Measurements from ENCODE around the gene CCDC28A.

CCDC28A gene

DNA sequence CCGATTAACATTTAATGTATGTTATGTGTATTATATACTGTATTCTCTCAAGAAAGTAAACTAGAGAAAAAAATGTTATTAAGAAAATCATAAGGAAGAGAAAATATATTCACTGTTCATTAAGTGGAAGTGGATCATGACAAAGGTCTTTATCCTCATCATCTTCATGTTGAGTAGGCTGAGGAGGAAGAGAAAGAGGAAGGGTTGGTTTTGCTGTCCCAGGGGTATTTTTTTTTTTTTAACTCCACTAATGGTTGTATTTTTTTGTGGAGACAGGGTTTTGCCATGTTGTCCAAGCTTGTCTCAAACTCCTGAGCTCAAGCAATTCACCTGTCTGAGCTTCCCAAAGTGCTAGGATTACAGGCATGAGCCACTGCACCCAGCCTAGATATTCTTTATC is 33.3 kb downstream of the CCDC28A start:
- Histone ChIP-seq H3K14ac (ENCODE audit: low read length) (no peak overlapping the region), H4K12ac (ENCODE audit: low read depth, low read length) (no peak overlapping the region), H3K23ac (ENCODE audit: low read length) (no peak overlapping the region), H2BK5ac (ENCODE audit: low read depth, low read length, poor library complexity) (no peak overlapping the region), H2AK5ac (ENCODE audit: low read length) (no peak overlapping the region), H3K4ac (ENCODE audit: low read depth, low read length) (no peak overlapping the region), H3K27me3 (ENCODE audit: insufficient read depth, low read length) (no peaks in the 10 kb centered on the region), H3K4me3 (ENCODE audit: low read depth, low read length) (no peak overlapping the region), H3K79me1 (ENCODE audit: low read length) (no peaks in the 10 kb centered on the region), H4K8ac (ENCODE audit: low read depth, low read length) (no peak overlapping the region), H2BK12ac (ENCODE audit: low read length) (no peak overlapping the region), H2BK120ac (ENCODE audit: insufficient read depth, low read length, poor library complexity) (no peak overlapping the region), H2AFZ (ENCODE audit: insufficient read depth, low read length, poor library complexity) (no peak overlapping the region), H3K27ac (ENCODE audit: low read depth, low read length) (no peak overlapping the region), H3K4me2 (ENCODE audit: low read length) (no peak overlapping the region), H3K4me1 (ENCODE audit: control insufficient read depth in 1 of 2, insufficient read depth in 2 of 2, low read length in 2 of 2) (no peaks in the 10 kb centered on the region), H3K9me3 (ENCODE audit: insufficient read depth, low read depth, low read length) (peaks cover 2% of the 10 kb centered on the region), H3K18ac (ENCODE audit: low read length) (no peak overlapping the region), H4K91ac (ENCODE audit: low read depth, low read length) (no peak overlapping the region), H3K9ac (ENCODE audit: low read length) (no peak overlapping the region), H3K79me2 (ENCODE audit: control insufficient read depth, insufficient read depth, low read length, poor library complexity) (no peaks in the 10 kb centered on the region), H3K36me3 (ENCODE audit: control insufficient read depth in 1 of 2, insufficient read depth in 2 of 2, low read length in 2 of 2) (no peaks in the 10 kb centered on the region)
- DNase-seq, result no peak
- no CpG with 5 or more reads among the region's 1 CpG for WGBS (ENCODE audit: extremely low coverage, insufficient coverage, insufficient read length)

DNA sequence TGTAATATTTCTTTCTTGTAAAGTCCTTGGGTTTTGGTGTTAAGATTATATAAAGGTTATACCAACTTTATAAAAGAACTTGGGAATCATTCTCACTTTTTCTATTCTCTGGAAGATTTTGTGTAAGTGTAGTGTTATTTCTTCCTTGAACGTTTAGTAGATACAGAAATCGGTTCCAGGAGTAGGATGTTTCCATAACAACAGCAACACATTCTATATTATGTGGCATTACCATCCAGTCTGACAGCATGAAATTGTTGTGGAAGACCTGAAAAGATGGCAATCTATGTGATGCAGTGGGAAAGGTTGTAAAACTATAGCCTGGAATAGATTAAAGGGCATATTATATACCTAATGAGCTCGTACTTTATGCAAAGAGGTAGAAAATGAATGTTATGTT is 36.1 kb downstream of the CCDC28A start:
- no peak overlapping the region for H3K14ac ChIP-seq (ENCODE audit: low read length)
- no peak overlapping the region for H2BK12ac ChIP-seq (ENCODE audit: low read length)
- H3K9me3 ChIP-seq (ENCODE audit: insufficient read depth, low read depth, low read length), result peaks cover 2% of the 10 kb centered on the region
- no peak overlapping the region for H3K4ac ChIP-seq (ENCODE audit: low read depth, low read length)
- H4K8ac ChIP-seq (ENCODE audit: low read depth, low read length), result no peak overlapping the region
- no peaks in the 10 kb centered on the region for H3K27me3 ChIP-seq (ENCODE audit: insufficient read depth, low read length)
- peaks cover 5% of the 10 kb centered on the region in 2 experiments for H3K4me1 ChIP-seq (ENCODE audit: control insufficient read depth in 1 of 2, insufficient read depth in 2 of 2, low read length in 2 of 2)
- H3K79me2 ChIP-seq (ENCODE audit: control insufficient read depth, insufficient read depth, low read length, poor library complexity), result no peaks in the 10 kb centered on the region
- H3K18ac ChIP-seq (ENCODE audit: low read length), result no peak overlapping the region
- H3K27ac ChIP-seq (ENCODE audit: low read depth, low read length), result no peak overlapping the region
- H4K91ac ChIP-seq (ENCODE audit: low read depth, low read length), result no peak overlapping the region
- H2BK5ac ChIP-seq (ENCODE audit: low read depth, low read length, poor library complexity), result no peak overlapping the region
- H3K36me3 ChIP-seq (ENCODE audit: control insufficient read depth in 1 of 2, insufficient read depth in 2 of 2, low read length in 2 of 2), result no peaks in the 10 kb centered on the region
- H4K12ac ChIP-seq (ENCODE audit: low read depth, low read length), result no peak overlapping the region
- no peak overlapping the region for H3K4me2 ChIP-seq (ENCODE audit: low read length)
- no peak overlapping the region for H3K4me3 ChIP-seq (ENCODE audit: low read depth, low read length)
- no peak overlapping the region for H2BK120ac ChIP-seq (ENCODE audit: insufficient read depth, low read length, poor library complexity)
- H2AFZ ChIP-seq (ENCODE audit: insufficient read depth, low read length, poor library complexity), result no peak overlapping the region
- no peak overlapping the region for H2AK5ac ChIP-seq (ENCODE audit: low read length)
- H3K79me1 ChIP-seq (ENCODE audit: low read length), result peaks cover 8% of the 10 kb centered on the region
- H3K23ac ChIP-seq (ENCODE audit: low read length), result no peak overlapping the region
- no peak overlapping the region for H3K9ac ChIP-seq (ENCODE audit: low read length)
- DNase-seq, result no peak
- no CpG with 5 or more reads among the region's 3 CpGs for WGBS (ENCODE audit: extremely low coverage, insufficient coverage, insufficient read length)

- Histone ChIP-seq H3K4me1 (ENCODE audit: control insufficient read depth in 1 of 2, insufficient read depth in 2 of 2, low read length in 2 of 2) (peaks cover 5 to 7% of the 10 kb centered on the region in 2 experiments), H3K9ac (ENCODE audit: low read length) (no peak overlapping the region), H3K27ac (ENCODE audit: low read depth, low read length) (no peak overlapping the region), H3K79me1 (ENCODE audit: low read length) (peaks cover 9% of the 10 kb centered on the region), H3K23ac (ENCODE audit: low read length) (no peak overlapping the region), H2BK12ac (ENCODE audit: low read length) (no peak overlapping the region), H2AFZ (ENCODE audit: insufficient read depth, low read length, poor library complexity) (no peak overlapping the region), H3K9me3 (ENCODE audit: insufficient read depth, low read depth, low read length) (peaks cover 2% of the 10 kb centered on the region), H3K4me2 (ENCODE audit: low read length) (no peak overlapping the region), H3K36me3 (ENCODE audit: control insufficient read depth in 1 of 2, insufficient read depth in 2 of 2, low read length in 2 of 2) (no peaks in the 10 kb centered on the region), H3K79me2 (ENCODE audit: control insufficient read depth, insufficient read depth, low read length, poor library complexity) (no peaks in the 10 kb centered on the region), H3K14ac (ENCODE audit: low read length) (no peak overlapping the region), H4K8ac (ENCODE audit: low read depth, low read length) (no peak overlapping the region), H4K12ac (ENCODE audit: low read depth, low read length) (no peak overlapping the region), H3K18ac (ENCODE audit: low read length) (no peak overlapping the region), H3K4ac (ENCODE audit: low read depth, low read length) (no peak overlapping the region), H3K4me3 (ENCODE audit: low read depth, low read length) (no peak overlapping the region), H3K27me3 (ENCODE audit: insufficient read depth, low read length) (no peaks in the 10 kb centered on the region), H2BK5ac (ENCODE audit: low read depth, low read length, poor library complexity) (no peak overlapping the region), H2AK5ac (ENCODE audit: low read length) (no peak overlapping the region), H4K91ac (ENCODE audit: low read depth, low read length) (no peak overlapping the region), H2BK120ac (ENCODE audit: insufficient read depth, low read length, poor library complexity) (no peak overlapping the region)
- no CpG with 5 or more reads among the region's 3 CpGs for WGBS (ENCODE audit: extremely low coverage, insufficient coverage, insufficient read length)
- DNase-seq, result no peak
Observed at GRCh38 chr6:138811866-138812265, 38.3 kb downstream of the CCDC28A start.

- Histone ChIP-seq H2AFZ (ENCODE audit: insufficient read depth, low read length, poor library complexity) (no peak overlapping the region), H3K14ac (ENCODE audit: low read length) (no peak overlapping the region), H3K79me2 (ENCODE audit: control insufficient read depth, insufficient read depth, low read length, poor library complexity) (peaks cover 2% of the 10 kb centered on the region), H3K9me3 (ENCODE audit: insufficient read depth, low read depth, low read length) (no peaks in the 10 kb centered on the region), H3K4ac (ENCODE audit: low read depth, low read length) (no peak overlapping the region), H4K8ac (ENCODE audit: low read depth, low read length) (no peak overlapping the region), H3K18ac (ENCODE audit: low read length) (no peak overlapping the region), H3K36me3 (ENCODE audit: control insufficient read depth in 1 of 2, insufficient read depth in 2 of 2, low read length in 2 of 2) (no peaks in the 10 kb centered on the region), H3K4me2 (ENCODE audit: low read length) (no peak overlapping the region), H3K27me3 (ENCODE audit: insufficient read depth, low read length) (no peaks in the 10 kb centered on the region), H4K12ac (ENCODE audit: low read depth, low read length) (no peak overlapping the region), H3K27ac (ENCODE audit: low read depth, low read length) (peak overlapping the region; percentile 22), H3K79me1 (ENCODE audit: low read length) (peaks cover 21% of the 10 kb centered on the region), H3K4me3 (ENCODE audit: low read depth, low read length) (no peak overlapping the region), H3K9ac (ENCODE audit: low read length) (no peak overlapping the region), H2BK120ac (ENCODE audit: insufficient read depth, low read length, poor library complexity) (no peak overlapping the region), H2AK5ac (ENCODE audit: low read length) (no peak overlapping the region), H2BK5ac (ENCODE audit: low read depth, low read length, poor library complexity) (no peak overlapping the region), H2BK12ac (ENCODE audit: low read length) (no peak overlapping the region), H4K91ac (ENCODE audit: low read depth, low read length) (no peak overlapping the region), H3K23ac (ENCODE audit: low read length) (no peak overlapping the region), H3K4me1 (ENCODE audit: control insufficient read depth in 1 of 2, insufficient read depth in 2 of 2, low read length in 2 of 2) (peaks cover 11 to 17% of the 10 kb centered on the region in 2 experiments)
- no peak for DNase-seq
- WGBS (ENCODE audit: extremely low coverage, insufficient coverage, insufficient read length), result no CpG with 5 or more reads among the region's 5 CpGs
Observed at GRCh38 chr6:138814179-138814834, 40.7 kb downstream of the CCDC28A start.

All from trophoblast cell (in vitro differentiated cells and primary cell).